HS-27A (cell line): ENCODE measurements around the gene PDE7B.

ENCODE experiments used
- DNase-seq: peaks from one replicate; pipeline ENCODE4 v3.0.0-alpha.2; 2012; ENCODE audit warnings: low read depth, missing footprints

PDE7B gene

GRCh38 chr6:135851442-135852271, at the start of gene PDE7B:
Gene PDE7B (plus strand): TSS chr6:135851701.
- DNase-seq: peak; percentile 64

GRCh38 chr6:135801755-135802465, 49.6 kb upstream of the PDE7B start:
- DNase-seq: no peak

- no peak for DNase-seq
Observed at GRCh38 chr6:135810486-135810885, 41.0 kb upstream of the PDE7B start.

- DNase-seq: no peak
Observed at GRCh38 chr6:135811170-135811569, 40.3 kb upstream of the PDE7B start.

GRCh38 chr6:135811644-135812526, 39.6 kb upstream of the PDE7B start:
- peak; percentile 12 for DNase-seq

GRCh38 chr6:135813401-135813800, 38.1 kb upstream of the PDE7B start:
- DNase-seq: no peak

GRCh38 chr6:135814043-135814442, 37.5 kb upstream of the PDE7B start:
- no peak for DNase-seq

GRCh38 chr6:135815216-135815615, 36.3 kb upstream of the PDE7B start:
- no peak for DNase-seq

- no peak for DNase-seq
Observed at GRCh38 chr6:135817035-135817434, 34.5 kb upstream of the PDE7B start.

- DNase-seq: no peak
Observed at GRCh38 chr6:135819665-135820064, 31.8 kb upstream of the PDE7B start.

- DNase-seq: no peak
Observed at GRCh38 chr6:135820340-135820739, 31.2 kb upstream of the PDE7B start.

- DNase-seq: no peak
Observed at GRCh38 chr6:135823851-135824250, 27.6 kb upstream of the PDE7B start.

GRCh38 chr6:135826236-135826804, 25.2 kb upstream of the PDE7B start:
- DNase-seq: no peak

- no peak for DNase-seq
Observed at GRCh38 chr6:135828021-135828420, 23.5 kb upstream of the PDE7B start.

- DNase-seq: no peak
Observed at GRCh38 chr6:135830452-135830881, 21.0 kb upstream of the PDE7B start.

- no peak for DNase-seq
Observed at GRCh38 chr6:135831016-135831415, 20.5 kb upstream of the PDE7B start.

- DNase-seq: no peak
Observed at GRCh38 chr6:135832166-135832565, 19.3 kb upstream of the PDE7B start.

- DNase-seq: no peak
Observed at GRCh38 chr6:135833771-135834170, 17.7 kb upstream of the PDE7B start.

GRCh38 chr6:135837735-135838449, 13.6 kb upstream of the PDE7B start:
- no peak for DNase-seq

GRCh38 chr6:135839121-135839520, 12.4 kb upstream of the PDE7B start:
- DNase-seq: no peak
